Measurements from ENCODE around the gene CAMK1D.

CAMK1D gene

GRCh38 chr10:12338981-12339380, 10.4 kb upstream of the CAMK1D start:
- Histone ChIP-seq H3K9me3 (ENCODE audit: control insufficient read depth, low read length) (no peaks in the 10 kb centered on the region), H3K4me3 (ENCODE audit: insufficient read depth, low read depth, low read length, poor library complexity, severe bottlenecking) (no peak overlapping the region), H3K36me3 (ENCODE audit: control insufficient read depth, insufficient read depth, low read length) (no peaks in the 10 kb centered on the region), H3K4me1 (ENCODE audit: control insufficient read depth, insufficient read depth, low read length, poor library complexity, severe bottlenecking) (peaks cover 1% of the 10 kb centered on the region), H3K27ac (ENCODE audit: insufficient read depth, low read length, poor library complexity, severe bottlenecking) (no peak overlapping the region), H3K27me3 (replicated peaks; ENCODE audit: control insufficient read depth, insufficient read depth, low read length, poor library complexity, severe bottlenecking) (no peaks in the 10 kb centered on the region)
- no peak for DNase-seq

- H3K4me3 ChIP-seq (ENCODE audit: insufficient read depth, low read depth, low read length, poor library complexity, severe bottlenecking) = no peak overlapping the region
- H3K27me3 ChIP-seq (replicated peaks; ENCODE audit: control insufficient read depth, insufficient read depth, low read length, poor library complexity, severe bottlenecking) = no peaks in the 10 kb centered on the region
- H3K27ac ChIP-seq (ENCODE audit: insufficient read depth, low read length, poor library complexity, severe bottlenecking) = no peak overlapping the region
- no peaks in the 10 kb centered on the region for H3K36me3 ChIP-seq (ENCODE audit: control insufficient read depth, insufficient read depth, low read length)
- no peak for DNase-seq
- no peaks in the 10 kb centered on the region for H3K9me3 ChIP-seq (ENCODE audit: control insufficient read depth, low read length)
- H3K4me1 ChIP-seq (ENCODE audit: control insufficient read depth, insufficient read depth, low read length, poor library complexity, severe bottlenecking) = no peaks in the 10 kb centered on the region
Measured at GRCh38 chr10:12340371-12340770, 9.0 kb upstream of the CAMK1D start.

- no peaks in the 10 kb centered on the region for H3K9me3 ChIP-seq (ENCODE audit: control insufficient read depth, low read length)
- no peak overlapping the region for H3K27ac ChIP-seq (ENCODE audit: insufficient read depth, low read length, poor library complexity, severe bottlenecking)
- no peak overlapping the region for H3K4me3 ChIP-seq (ENCODE audit: insufficient read depth, low read depth, low read length, poor library complexity, severe bottlenecking)
- no peaks in the 10 kb centered on the region for H3K36me3 ChIP-seq (ENCODE audit: control insufficient read depth, insufficient read depth, low read length)
- DNase-seq = no peak
- no peaks in the 10 kb centered on the region for H3K27me3 ChIP-seq (replicated peaks; ENCODE audit: control insufficient read depth, insufficient read depth, low read length, poor library complexity, severe bottlenecking)
- H3K4me1 ChIP-seq (ENCODE audit: control insufficient read depth, insufficient read depth, low read length, poor library complexity, severe bottlenecking) = no peaks in the 10 kb centered on the region
Measured at GRCh38 chr10:12340937-12341336, 8.4 kb upstream of the CAMK1D start.

DNA sequence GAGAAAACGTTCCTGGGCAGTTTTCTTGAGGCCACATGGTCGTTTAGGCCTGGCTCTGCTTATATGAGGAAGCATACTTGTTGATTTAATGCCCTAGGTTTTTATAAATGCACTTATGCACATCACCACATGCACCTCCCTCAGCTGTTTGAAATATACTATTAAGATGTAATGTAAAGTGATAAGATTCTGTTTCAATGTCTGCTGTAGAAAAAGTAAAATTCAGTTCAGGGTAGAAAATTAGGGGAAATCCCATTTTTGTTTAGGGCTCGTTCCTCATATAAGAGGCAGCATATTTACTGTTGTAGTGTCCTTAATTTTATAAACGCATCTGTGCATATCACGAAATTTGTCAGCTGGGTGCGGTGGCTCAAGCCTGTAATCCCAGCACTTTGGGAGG, 7.8 kb upstream of the CAMK1D start:
- Histone ChIP-seq H3K9me3 (ENCODE audit: control insufficient read depth, low read length) (no peaks in the 10 kb centered on the region), H3K27me3 (replicated peaks; ENCODE audit: control insufficient read depth, insufficient read depth, low read length, poor library complexity, severe bottlenecking) (no peaks in the 10 kb centered on the region), H3K4me1 (ENCODE audit: control insufficient read depth, insufficient read depth, low read length, poor library complexity, severe bottlenecking) (no peaks in the 10 kb centered on the region), H3K36me3 (ENCODE audit: control insufficient read depth, insufficient read depth, low read length) (no peaks in the 10 kb centered on the region), H3K27ac (ENCODE audit: insufficient read depth, low read length, poor library complexity, severe bottlenecking) (no peak overlapping the region), H3K4me3 (ENCODE audit: insufficient read depth, low read depth, low read length, poor library complexity, severe bottlenecking) (no peak overlapping the region)
- DNase-seq = no peak

DNA sequence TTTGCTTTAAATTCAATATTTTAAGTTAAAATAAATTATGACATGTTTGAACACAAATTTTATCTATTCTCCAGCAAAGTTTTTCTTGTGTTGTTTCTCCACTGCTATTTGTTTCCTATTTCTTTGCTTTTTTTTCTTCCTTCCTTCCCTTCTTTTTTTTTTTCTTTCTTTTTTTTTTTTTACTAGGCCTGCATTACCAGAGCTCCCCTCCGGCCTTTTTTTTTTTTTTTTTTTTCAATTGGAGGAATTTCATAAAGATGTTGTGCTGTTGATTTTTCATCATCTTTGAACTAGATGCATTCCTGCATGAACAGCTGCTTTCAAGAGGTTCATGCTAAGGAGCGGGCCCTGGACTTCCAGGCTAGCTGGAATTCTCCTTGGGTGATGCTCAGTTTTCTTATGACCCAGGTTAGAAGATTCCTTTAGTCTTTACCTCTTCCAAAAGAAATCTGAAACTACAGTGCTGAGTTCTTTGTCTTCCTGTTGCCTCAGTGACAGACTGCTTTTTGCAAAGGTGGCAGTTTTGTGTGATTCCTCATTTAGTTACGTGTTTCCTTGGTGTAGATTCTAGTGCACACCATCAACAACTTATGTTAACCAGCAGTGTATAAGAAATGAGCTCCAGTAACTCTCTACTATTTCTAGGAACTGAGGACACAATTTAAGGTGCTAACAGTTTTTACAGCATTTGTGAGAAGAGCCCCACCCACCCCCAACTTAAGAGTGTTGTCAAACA, 4.8 kb upstream of the CAMK1D start:
- Histone ChIP-seq H3K27ac (ENCODE audit: insufficient read depth, low read length, poor library complexity, severe bottlenecking) (no peak overlapping the region), H3K9me3 (ENCODE audit: control insufficient read depth, low read length) (no peaks in the 10 kb centered on the region), H3K27me3 (replicated peaks; ENCODE audit: control insufficient read depth, insufficient read depth, low read length, poor library complexity, severe bottlenecking) (no peaks in the 10 kb centered on the region), H3K36me3 (ENCODE audit: control insufficient read depth, insufficient read depth, low read length) (no peaks in the 10 kb centered on the region), H3K4me3 (ENCODE audit: insufficient read depth, low read depth, low read length, poor library complexity, severe bottlenecking) (no peak overlapping the region), H3K4me1 (ENCODE audit: control insufficient read depth, insufficient read depth, low read length, poor library complexity, severe bottlenecking) (peaks cover 7% of the 10 kb centered on the region)
- DNase-seq = no peak

GRCh38 chr10:12346707-12347106, 2.6 kb upstream of the CAMK1D start:
- no peaks in the 10 kb centered on the region for H3K9me3 ChIP-seq (ENCODE audit: control insufficient read depth, low read length)

DNA sequence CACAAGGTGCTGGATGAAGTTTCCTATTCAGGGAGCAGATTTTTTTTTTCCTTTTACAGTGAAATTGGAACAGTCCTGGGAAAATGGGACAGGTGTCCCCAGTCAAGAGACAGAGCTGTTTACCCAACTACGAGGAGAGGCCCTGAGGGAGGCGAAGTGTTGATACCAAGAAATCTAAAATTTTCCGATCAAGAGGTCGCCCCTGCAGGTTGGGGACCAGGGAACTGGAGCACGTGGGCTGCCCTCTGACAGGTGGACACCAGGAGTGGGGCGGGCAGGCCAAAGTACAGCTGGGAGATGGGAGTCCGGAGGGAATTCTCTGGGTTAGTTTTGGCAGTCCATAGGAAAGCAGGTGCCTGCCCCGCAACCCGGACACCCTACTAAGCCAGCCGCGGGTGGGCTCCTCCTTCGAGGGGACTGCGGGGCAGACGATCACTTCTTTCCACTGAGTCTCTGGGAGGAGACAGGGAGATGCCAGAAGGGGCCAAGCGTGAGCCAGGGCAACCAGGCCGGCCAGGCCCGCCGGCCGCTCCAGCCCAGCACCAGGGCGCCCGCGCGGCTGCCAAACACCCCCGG, 965 bp upstream of the CAMK1D start:
- Histone ChIP-seq H3K4me1 (ENCODE audit: control insufficient read depth, insufficient read depth, low read length, poor library complexity, severe bottlenecking) (peaks cover 15% of the 10 kb centered on the region), H3K4me3 (ENCODE audit: insufficient read depth, low read depth, low read length, poor library complexity, severe bottlenecking) (peak overlapping the region; percentile 47), H3K27ac (ENCODE audit: insufficient read depth, low read length, poor library complexity, severe bottlenecking) (peak overlapping the region; percentile 92), H3K36me3 (ENCODE audit: control insufficient read depth, insufficient read depth, low read length) (no peaks in the 10 kb centered on the region), H3K27me3 (replicated peaks; ENCODE audit: control insufficient read depth, insufficient read depth, low read length, poor library complexity, severe bottlenecking) (no peaks in the 10 kb centered on the region), H3K9me3 (ENCODE audit: control insufficient read depth, low read length) (no peaks in the 10 kb centered on the region)
- no peak for DNase-seq

More at GRCh38 chr10:12346707-12347106, 2.6 kb upstream of the CAMK1D start:
- no peak overlapping the region for H3K4me3 ChIP-seq (ENCODE audit: insufficient read depth, low read depth, low read length, poor library complexity, severe bottlenecking)
- DNase-seq = no peak
- no peaks in the 10 kb centered on the region for H3K36me3 ChIP-seq (ENCODE audit: control insufficient read depth, insufficient read depth, low read length)
- H3K27me3 ChIP-seq (replicated peaks; ENCODE audit: control insufficient read depth, insufficient read depth, low read length, poor library complexity, severe bottlenecking) = no peaks in the 10 kb centered on the region
- no peak overlapping the region for H3K27ac ChIP-seq (ENCODE audit: insufficient read depth, low read length, poor library complexity, severe bottlenecking)
- peaks cover 15% of the 10 kb centered on the region for H3K4me1 ChIP-seq (ENCODE audit: control insufficient read depth, insufficient read depth, low read length, poor library complexity, severe bottlenecking)

- no peak for DNase-seq
- peak overlapping the region; percentile 92 for H3K27ac ChIP-seq (ENCODE audit: insufficient read depth, low read length, poor library complexity, severe bottlenecking)
- no peaks in the 10 kb centered on the region for H3K27me3 ChIP-seq (replicated peaks; ENCODE audit: control insufficient read depth, insufficient read depth, low read length, poor library complexity, severe bottlenecking)
- H3K4me1 ChIP-seq (ENCODE audit: control insufficient read depth, insufficient read depth, low read length, poor library complexity, severe bottlenecking) = peaks cover 15% of the 10 kb centered on the region
- H3K36me3 ChIP-seq (ENCODE audit: control insufficient read depth, insufficient read depth, low read length) = no peaks in the 10 kb centered on the region
- no peaks in the 10 kb centered on the region for H3K9me3 ChIP-seq (ENCODE audit: control insufficient read depth, low read length)
- H3K4me3 ChIP-seq (ENCODE audit: insufficient read depth, low read depth, low read length, poor library complexity, severe bottlenecking) = peak overlapping the region; percentile 67
Measured at GRCh38 chr10:12349629-12350166, 351 bp downstream of the CAMK1D start.

DNA sequence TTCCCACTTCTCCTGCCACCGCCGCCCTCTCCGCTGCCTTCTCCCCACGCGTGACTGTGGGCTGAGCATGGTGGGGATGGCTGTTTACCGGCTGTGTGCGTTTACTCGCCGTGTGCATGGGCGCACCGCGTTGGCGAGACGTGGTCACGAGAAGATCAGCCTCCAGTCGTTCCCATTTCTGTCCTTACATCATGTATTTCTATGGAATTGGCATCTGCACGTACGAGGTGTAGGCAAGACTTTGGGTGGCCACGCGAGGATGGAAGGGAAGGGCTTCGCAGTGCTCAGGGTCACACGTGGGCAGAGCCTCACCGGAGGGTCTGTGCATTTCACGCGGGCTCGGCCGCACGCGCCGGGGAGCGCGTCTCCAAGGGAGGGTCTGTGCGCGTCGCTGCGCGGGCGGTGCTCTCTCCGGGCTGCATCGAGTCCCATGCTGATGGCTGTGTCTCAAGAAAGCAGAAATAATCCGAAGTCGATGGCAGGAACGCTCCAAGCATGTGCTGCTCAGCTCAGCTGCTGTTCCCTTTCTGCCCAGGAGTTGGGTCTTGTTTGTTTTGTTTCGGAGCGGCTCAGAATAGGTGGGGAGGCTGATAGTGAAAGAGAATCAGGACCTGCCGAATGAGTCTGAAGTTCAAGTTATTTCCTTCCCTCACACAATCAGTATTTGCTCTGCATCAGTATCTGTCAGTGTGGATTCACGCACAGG, 973 bp downstream of the CAMK1D start:
- Histone ChIP-seq H3K27me3 (replicated peaks; ENCODE audit: control insufficient read depth, insufficient read depth, low read length, poor library complexity, severe bottlenecking) (no peaks in the 10 kb centered on the region), H3K9me3 (ENCODE audit: control insufficient read depth, low read length) (no peaks in the 10 kb centered on the region), H3K36me3 (ENCODE audit: control insufficient read depth, insufficient read depth, low read length) (no peaks in the 10 kb centered on the region), H3K4me3 (ENCODE audit: insufficient read depth, low read depth, low read length, poor library complexity, severe bottlenecking) (peak overlapping the region; percentile 67), H3K4me1 (ENCODE audit: control insufficient read depth, insufficient read depth, low read length, poor library complexity, severe bottlenecking) (peaks cover 15% of the 10 kb centered on the region), H3K27ac (ENCODE audit: insufficient read depth, low read length, poor library complexity, severe bottlenecking) (peak overlapping the region; percentile 92)
- DNase-seq = peak in 2 of 3 donors; percentile 27 to 34

DNA sequence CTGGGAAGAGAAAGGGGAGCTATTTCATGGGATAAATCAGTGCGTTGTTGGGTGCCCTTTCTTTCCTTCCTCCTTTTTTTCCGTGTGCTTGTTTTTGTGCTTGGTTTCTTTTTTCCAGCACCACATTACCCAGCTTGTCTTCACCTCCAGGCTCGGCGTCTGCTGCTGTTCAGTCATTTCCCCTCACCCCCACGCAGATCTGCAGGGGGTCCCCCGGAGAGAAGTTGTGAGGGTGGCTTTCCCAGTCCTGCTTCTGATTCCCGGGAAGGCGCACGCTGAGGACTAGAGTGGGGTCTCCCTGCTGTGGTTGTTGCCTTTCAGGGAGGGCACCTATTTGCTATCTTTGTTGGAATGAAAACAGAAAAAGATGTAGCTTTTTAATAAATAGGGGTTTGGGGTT, 1.6 kb downstream of the CAMK1D start:
- Histone ChIP-seq H3K4me1 (ENCODE audit: control insufficient read depth, insufficient read depth, low read length, poor library complexity, severe bottlenecking) (peaks cover 15% of the 10 kb centered on the region), H3K27ac (ENCODE audit: insufficient read depth, low read length, poor library complexity, severe bottlenecking) (peak overlapping the region; percentile 92), H3K4me3 (ENCODE audit: insufficient read depth, low read depth, low read length, poor library complexity, severe bottlenecking) (peak overlapping the region; percentile 67), H3K9me3 (ENCODE audit: control insufficient read depth, low read length) (no peaks in the 10 kb centered on the region), H3K36me3 (ENCODE audit: control insufficient read depth, insufficient read depth, low read length) (no peaks in the 10 kb centered on the region), H3K27me3 (replicated peaks; ENCODE audit: control insufficient read depth, insufficient read depth, low read length, poor library complexity, severe bottlenecking) (no peaks in the 10 kb centered on the region)
- DNase-seq = no peak

Data from effector memory CD4-positive, alpha-beta T cell (primary cell).